NCI-H2196 treated with DMSO at 0.1 percent for 48 hours (cell line): Measurements from ENCODE around the gene SETD5.

Experiments used
- DNase-seq: peaks from one replicate; lab custom pipeline; 2025; ENCODE audit not compliant: unreplicated experiment; lab: John Stamatoyannopoulos, UW

Gene SETD5, protein sequence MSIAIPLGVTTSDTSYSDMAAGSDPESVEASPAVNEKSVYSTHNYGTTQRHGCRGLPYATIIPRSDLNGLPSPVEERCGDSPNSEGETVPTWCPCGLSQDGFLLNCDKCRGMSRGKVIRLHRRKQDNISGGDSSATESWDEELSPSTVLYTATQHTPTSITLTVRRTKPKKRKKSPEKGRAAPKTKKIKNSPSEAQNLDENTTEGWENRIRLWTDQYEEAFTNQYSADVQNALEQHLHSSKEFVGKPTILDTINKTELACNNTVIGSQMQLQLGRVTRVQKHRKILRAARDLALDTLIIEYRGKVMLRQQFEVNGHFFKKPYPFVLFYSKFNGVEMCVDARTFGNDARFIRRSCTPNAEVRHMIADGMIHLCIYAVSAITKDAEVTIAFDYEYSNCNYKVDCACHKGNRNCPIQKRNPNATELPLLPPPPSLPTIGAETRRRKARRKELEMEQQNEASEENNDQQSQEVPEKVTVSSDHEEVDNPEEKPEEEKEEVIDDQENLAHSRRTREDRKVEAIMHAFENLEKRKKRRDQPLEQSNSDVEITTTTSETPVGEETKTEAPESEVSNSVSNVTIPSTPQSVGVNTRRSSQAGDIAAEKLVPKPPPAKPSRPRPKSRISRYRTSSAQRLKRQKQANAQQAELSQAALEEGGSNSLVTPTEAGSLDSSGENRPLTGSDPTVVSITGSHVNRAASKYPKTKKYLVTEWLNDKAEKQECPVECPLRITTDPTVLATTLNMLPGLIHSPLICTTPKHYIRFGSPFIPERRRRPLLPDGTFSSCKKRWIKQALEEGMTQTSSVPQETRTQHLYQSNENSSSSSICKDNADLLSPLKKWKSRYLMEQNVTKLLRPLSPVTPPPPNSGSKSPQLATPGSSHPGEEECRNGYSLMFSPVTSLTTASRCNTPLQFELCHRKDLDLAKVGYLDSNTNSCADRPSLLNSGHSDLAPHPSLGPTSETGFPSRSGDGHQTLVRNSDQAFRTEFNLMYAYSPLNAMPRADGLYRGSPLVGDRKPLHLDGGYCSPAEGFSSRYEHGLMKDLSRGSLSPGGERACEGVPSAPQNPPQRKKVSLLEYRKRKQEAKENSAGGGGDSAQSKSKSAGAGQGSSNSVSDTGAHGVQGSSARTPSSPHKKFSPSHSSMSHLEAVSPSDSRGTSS (N-terminal part only)

DNA sequence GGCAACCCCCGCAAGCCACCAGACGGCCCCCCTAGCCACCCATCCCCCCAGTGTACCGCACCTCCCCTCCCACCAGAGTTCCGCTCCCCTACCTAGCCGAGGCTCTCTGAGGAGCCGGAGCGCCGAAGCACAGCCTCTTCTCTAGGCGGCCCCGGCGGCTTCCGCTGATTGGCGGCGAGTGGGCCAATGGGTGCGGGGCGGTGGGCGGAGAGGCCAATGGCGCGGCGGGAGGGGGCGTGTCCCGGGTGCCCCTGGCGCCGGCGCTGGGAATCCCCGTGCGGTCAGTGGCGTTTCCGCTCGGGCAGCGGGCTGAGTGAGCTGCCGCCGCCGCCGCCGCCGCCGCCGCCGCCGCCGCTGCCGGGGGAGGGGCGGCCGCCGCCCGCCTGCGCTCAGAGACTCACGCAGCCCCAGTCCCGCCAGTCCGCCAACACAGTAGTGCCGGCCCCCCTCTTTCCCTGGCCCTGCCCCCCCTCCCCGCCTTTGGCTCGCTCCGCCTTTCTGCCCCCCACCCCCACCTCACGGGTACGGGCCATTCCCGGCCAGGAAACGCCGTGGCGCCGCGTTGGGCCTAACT is at the start of gene SETD5:
Gene SETD5 (plus strand): TSS at position 284 of the 574 bp plus-strand sequence. CDS start 31,324 bp downstream, outside the sequence.
- DNase-seq, result peak; percentile 79

DNA sequence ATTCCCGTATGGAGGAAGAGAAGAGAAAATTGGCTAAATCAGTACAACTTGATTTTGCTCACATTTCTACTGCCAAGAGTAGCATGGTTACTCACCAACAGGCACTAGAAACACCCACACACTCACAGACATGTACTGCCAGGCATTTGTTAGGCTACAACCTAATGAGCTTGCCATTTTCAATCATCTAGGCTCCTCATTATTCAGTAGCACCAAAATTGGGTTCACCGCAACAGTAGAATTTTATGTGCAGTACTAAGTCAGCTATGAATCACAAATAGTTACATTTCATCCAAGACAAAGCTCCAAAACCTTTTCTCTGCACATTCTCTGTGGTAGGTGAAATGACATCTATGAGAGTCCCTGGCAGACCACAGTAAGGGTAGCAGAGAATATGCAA is 49.5 kb upstream of the SETD5 start:
- DNase-seq, result no peak

DNA sequence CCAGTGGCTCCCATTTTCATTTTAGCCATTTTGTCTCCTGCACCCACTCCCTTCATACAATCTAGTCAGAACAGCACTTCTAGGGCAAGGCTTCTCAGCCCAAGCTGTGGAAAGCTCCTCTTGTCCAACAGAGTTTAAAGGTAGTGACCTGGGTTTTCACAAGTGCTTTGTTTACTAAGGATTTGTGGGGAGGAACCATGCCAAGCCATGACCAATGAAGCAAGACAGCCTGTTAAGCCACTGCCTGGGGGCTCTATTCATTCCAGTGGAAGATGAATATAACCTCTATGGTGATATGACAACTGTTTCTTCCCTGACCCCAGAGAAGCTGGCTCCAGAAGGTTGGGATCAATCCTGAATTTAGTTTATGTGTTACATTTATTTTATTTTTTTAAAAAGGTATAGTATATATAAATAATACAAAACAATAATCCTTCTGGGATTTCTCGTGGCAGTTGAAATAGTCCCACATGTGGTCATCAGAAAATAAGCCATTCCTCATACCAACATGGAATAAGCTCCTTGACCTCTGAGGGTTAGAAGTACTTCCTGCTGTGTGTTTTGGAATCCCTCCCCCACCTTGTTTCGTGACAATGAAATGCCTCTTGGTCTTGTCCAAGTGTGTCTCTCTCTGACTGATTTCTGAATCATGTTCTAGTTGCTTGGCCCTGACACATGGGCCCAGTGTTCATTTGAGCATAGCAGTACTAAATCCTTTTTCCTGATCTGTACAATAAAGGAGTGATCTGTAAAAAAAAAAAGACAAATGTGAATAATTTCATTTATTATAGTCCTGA is 47.9 kb upstream of the SETD5 start:
- no peak for DNase-seq

DNA sequence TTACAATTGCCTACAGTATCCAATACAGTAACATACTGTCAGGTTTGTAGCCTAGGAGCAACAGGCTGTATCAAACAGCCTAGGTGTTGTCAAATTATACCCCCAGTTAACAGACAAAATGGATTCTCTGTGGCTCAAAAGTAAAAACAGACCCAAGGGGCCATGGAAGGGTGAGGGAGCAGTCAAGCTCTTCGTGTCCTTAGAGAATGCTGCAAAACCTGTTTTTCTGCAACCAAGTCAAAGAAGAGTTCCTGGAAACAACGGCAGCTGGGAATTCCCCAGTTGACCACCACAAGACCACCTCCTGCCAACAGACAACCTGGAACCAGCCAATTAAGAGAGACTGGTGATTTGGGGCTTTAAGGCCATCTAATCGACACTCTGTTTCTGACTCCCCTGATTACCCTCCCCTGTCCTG is 45.7 kb upstream of the SETD5 start:
- no peak for DNase-seq

DNA sequence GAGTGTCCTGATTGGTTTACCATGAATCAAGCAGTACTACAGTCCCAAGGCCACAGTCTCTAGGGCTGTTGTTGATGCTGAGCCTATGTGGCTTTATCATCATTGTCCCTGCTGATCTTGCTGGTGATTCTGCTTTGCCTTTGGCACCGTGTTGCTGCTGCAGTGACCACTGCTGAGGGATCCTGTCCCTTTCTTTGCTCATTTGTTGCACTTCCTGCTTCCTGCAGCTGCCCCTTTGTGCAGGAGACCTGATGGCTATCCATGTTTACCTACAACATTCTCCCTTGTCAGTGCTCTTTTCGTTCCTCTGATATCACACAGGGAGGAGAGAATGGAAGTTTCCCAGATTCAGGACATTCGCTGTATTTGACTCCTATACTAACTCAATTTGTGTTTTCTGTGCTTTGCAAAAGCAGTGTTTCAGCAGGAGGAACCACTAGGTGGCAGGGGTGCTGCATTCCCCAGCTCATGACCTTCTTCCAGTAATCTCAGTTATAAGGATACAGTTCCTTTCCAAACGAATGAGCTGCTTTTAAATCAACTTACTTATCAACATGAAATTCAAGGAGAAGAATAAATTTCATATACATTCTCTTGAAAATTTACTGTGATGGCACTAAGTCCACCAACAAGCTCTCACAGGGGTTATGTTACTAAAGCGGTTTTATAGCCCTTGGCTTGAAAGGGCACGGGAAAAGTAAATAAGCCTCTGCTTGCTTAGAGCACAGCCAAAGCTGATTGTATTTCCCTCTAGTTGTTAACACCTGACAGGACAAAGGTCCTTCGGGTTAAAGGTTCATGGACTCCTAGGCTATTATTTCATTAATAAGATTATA is 44.3 kb upstream of the SETD5 start:
- DNase-seq, result peak; percentile 63

DNA sequence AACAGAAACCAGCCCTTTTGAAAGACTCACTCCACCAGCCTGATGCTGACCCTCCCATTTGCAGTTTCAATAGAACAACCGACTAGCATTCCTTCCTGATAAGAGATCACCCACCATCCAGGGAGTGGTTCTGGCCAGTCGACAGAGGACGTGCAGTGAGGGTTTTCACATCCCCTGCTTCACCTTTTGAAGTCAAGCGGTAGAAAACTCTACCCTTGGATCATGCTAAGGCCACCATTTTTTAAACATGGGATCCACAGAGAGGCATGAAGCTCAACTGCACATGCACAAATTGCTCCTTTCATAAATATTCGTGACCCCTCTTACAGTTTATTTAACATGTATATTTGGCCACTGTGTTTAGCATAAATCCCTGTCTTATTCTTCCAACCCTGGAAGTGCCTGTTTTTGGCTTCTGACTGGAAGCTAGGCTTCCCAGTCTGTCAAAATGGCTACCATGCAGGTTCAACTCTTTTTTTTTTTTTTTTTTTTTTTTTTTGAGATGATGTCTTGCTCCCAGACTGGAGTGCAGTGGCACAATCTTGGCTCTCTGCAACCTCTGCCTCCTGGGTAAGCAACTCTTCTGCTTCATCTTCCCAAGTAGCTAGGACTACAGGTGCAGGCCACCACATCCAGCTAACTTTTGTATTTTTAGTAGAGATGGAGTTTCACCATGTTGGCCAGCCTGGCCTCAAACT is 35.6 kb upstream of the SETD5 start:
- no peak for DNase-seq

DNA sequence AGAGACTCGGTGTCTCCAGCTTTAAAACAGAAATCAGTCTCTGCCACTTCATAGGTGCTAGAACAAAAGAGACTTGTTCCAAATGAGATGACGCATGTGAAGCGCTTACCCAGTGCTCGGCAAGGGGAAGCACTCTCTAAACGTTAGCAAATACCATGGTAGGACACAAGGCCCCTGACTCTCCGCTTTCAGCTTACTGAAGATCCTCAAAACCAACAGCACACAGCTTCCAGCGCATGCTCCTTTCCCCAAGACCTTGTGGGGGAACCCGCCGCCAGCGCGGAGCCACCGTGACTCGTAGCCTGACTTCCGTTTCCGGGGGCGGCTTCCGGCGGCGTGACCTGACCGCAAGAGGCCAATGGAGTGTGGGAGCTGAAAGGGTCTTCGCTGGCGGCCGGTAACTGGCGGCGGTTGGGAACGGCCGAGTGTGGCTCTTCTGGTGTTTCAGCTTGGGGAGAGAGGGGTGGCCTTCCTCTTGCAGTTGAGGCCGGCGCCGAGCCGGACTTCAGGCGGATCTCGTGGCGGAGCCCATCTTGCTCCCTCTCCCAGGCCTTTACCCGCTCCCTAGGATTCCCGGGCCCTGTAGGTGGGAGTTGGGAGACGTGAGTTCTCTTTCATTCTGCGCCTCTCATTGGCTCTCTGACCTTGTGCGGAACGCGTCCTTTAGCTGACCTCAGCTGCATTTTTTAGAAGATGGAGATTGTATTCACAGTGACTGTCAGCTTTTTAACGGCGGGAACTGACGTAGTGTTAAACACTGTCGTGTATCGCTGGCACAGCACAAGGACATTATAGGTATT is 34.5 kb upstream of the SETD5 start, which contains the start of gene THUMPD3:
Gene THUMPD3 (plus strand): TSS at position 324 of the 800 bp plus-strand sequence. CDS start 2,015 bp downstream, outside the sequence.
- DNase-seq, result peak; percentile 52

DNA sequence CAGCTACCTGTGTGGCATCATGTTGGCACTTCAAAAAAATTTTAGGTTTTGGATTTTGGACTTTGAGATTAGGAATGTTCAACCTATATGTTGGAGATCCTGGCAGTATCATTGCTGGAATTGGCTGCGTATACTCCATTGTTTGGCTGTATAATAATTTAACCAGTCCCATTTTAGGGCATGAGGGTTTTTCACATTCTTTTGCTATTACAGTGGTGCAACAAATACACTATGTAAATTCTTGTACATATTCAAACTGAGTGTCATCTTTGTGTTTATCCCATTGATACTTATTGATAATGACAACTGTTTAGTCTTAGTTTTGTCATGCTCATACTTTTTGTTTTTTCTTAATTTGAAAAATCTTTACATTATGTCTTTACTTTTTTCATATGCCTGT is 27.9 kb upstream of the SETD5 start:
- DNase-seq, result no peak

DNA sequence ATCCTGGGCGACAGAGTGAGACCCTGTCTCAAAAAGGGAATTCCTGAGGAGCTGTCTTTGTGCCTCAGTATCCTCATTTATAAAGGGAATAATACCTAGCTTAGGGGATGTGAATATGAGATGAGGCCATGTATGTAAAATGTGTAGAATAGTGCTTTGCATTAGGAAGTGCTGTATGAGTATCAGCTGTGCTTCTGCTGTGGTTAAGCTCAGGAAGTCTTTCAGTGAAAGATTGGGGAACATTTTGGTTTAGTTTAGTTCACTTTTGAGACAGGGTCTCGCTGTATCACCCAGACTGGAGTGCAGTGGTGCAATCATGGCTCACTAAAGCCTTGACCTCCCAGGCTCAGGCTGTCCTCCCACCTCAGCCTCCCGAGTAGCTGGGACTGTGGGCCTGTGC is 23.9 kb upstream of the SETD5 start:
- no peak for DNase-seq

DNA sequence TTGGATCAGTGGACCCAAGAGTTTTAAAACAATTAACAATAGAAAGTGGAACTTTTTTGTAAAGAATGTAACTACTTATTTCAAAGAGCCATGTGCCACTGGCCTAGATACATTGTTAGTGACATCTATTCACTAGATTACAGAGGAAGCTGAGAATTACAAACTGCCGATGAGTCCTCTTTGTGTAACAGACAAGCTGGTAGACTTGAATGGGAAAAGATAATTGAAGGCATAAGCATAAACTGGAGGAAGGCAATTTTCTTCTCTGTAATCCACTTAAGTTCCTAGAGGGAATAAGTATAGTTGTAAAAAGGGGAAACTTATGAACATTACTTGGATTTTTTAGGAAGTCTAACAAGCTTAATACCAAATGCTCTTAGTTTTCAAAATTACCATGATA is 19.4 kb upstream of the SETD5 start:
- DNase-seq, result no peak

DNA sequence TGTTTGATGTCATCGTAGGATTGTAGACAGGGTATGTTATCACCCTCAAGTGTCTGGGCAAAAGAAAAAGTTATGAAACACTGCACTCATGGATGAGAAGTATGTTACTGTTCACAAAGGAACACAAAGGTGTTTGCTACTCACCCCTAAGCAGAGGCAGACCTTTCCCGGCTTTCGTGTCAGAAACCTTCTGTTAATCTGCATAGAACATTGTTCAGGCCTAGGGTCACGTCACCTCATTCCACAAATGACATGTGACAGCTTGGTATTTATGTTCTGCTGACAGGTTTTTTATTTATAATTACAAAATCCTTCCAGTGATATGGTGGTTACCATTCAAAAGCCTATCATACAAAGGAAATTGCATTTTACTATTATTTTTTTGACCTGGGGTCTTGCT is 18.1 kb upstream of the SETD5 start:
- no peak for DNase-seq

DNA sequence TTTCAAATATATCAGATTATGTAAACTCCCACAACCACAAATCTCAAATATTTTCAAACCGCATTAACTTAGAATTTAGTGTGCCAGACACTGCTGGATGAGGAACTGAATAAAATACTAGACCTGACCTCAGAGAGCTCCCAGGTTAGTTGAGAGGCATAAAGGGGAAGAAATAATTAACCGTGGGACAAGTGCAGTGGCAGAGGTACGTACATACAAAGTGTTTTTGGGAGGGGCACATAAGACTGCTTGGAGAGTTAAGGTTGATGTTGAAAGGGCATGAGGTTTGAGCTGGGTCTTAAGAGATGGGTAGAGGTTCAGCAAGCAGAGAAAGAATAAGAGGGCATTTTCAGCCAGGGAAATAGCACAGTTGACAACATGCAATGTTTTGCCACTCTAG is 17.4 kb upstream of the SETD5 start:
- no peak for DNase-seq

DNA sequence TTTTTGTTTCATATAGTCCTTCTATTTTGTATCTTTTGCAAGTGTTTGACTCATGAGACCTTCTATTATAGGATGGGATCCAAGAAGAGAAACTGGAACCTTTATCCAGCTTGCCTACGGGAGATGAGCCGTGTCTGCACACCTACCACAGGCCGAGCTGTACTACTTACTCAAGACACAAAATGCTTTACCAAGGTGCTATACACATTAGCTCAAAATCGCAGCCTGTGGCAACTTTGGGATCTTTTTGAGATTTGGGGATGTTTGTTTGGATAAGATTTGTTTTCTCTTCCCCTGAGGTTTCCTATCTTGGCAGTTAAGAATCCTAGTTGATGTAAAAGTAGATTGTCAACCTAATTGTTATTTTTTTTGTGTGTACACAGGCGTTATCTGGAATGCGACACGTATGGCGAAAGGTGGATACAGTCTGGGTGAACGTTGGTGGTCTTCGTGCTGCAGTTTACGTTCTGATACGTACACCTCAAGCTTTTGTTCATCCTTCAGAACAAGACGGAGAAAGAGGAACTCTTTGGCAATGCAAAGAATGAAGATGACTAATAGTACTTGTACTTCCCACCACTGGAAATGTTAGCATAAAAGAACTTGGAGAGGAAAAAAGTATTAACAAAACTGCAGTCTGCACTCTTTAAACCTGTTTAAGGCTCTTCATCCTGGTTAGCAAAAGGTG is 13.1 kb upstream of the SETD5 start:
- no peak for DNase-seq

DNA sequence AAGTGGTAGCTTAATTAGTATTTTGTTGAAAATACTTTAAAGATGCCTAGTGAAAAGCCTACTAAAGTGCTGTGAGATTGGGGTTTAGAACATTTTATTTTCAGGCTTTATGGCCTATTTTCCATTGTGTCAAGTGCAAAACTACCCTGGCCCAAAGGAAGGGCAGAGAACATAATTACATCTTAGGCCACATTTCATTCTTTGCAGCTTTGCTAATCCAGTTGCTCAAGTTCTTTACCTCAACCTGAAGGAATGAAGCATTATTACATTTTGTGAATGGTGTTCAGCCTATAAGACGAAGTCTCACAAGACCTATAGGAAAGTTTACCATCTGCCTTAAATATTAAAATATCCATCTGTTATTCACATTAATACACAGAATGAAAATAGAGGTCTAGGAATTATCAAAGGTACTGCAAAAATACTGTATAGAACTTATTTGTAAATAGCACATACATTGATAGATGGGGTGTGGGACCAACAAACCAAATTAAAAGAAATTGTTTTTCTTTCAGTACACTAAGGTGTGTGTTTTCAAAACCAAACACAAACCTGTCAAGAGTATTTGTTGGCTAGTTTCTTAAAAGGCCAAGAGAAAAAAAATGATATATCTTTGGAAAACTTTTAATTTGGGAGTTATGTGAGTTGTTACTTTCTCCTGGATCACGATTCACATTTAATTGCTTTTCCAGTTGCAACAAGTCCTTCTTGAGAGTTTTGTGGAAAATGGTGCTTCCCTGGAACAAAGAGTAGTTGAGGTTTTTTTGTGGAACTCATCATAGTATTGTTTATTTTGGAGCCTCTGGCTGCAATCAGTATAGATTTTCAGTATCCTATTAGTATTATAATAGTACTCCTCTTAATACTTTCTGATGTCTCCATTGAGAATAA is 12.0 kb upstream of the SETD5 start:
- DNase-seq, result no peak

DNA sequence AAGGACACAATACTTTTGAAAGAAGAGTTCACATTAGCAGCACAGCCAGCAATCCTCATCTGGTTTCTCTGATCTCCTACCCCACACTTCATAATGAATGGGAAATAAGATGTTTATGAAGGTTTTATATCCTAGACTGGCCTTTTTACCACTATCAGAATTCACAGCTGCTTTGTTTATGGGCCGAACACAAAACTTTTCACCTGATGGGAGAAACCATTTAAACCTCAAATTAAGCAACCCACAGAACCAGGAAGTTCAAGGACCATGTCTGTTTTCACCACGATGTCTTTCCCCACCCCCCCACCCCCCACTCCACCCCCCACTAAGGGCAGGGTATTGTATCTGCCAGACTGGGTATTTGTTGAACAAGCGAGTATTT is 11.3 kb upstream of the SETD5 start:
- no peak for DNase-seq
